Adrenal gland (tissue), 12 donors: ENCODE measurements around the gene NUP93. TPM values are rescaled to one million over a fixed set of nuclear protein-coding genes. Genes with fewer than 3 reads are reported as not detected.

Source experiments
- DNase-seq, 7 donors: peaks; one replicate each; pipeline ENCODE4 v3.0.0-alpha.2; 2019 to 2020
- H3K27ac ChIP-seq, 5 donors: fragments of 200-600 bp; sonication (generic) in 4 of 5; 1 replicate in 3 of 5; 2 replicates in 2 of 5; pipeline versions ENCODE4 v1.5.1 to v1.8.0; 2016 to 2020; ENCODE audit warnings: mild to moderate bottlenecking in 1 of 5
- H3K27me3 ChIP-seq: fragments of 200-600 bp; 2 replicates; pipeline ENCODE4 v1.8.0; 2021
- H3K36me3 ChIP-seq, 2 donors: fragments of 200-600 bp; replicated peaks in 1 of 2; 1 replicate in 1 of 2; 2 replicates in 1 of 2; pipeline versions ENCODE4 v1.5.1 to v1.8.0; 2018 to 2022
- H3K4me1 ChIP-seq, 2 donors: fragments of 200-600 bp; replicated peaks in 1 of 2; 1 replicate in 1 of 2; 2 replicates in 1 of 2; pipeline versions ENCODE4 v1.5.1 to v1.8.0; 2018 to 2021
- H3K4me3 ChIP-seq, 4 donors: fragments of 200-600 bp; sonication (generic) in 3 of 4; one replicate each; pipeline ENCODE4 v1.5.1; 2016 to 2018
- H3K9me3 ChIP-seq, 3 donors: fragments of 200-600 bp; sonication (generic) in 1 of 3; replicated peaks in 1 of 3; 1 replicate in 2 of 3; 2 replicates in 1 of 3; pipeline versions ENCODE4 v1.5.1 to v1.8.0; 2016 to 2021
- POLR2A ChIP-seq, 2 donors: fragments of 450-650 bp; IDR thresholded peaks; one replicate each; pipeline ENCODE4 v1.6.1; 2017; ENCODE audit warnings: antibody characterized with exemption in 2 of 2, mild to moderate bottlenecking in 2 of 2, moderate library complexity in 1 of 2
- WGBS, 4 donors: extraction: QIAGEN DNeasy Blood & Tissue Kit in 2 of 4; methylation state at CpG; one replicate each; pipeline versions ENCODE4 v1.1.5 to v1.1.7; 2013 to 2017; 5-methylcytosine and 5-hydroxymethylcytosine counted together
- intact Hi-C, 2 donors: fragments of 100-400 bp; cut with DNase I; formaldehyde crosslinking; loops; one replicate each; pipeline versions ENCODE4 v1.14.1 to v1.15.0; 2022 to 2023
- polyA plus RNA-seq, 3 donors: library from polyadenylated mRNA; stranded (reverse); fragments of 200-250 nt in 2 of 3; fragments of 350-450 nt in 1 of 3; fragmentation: Illumina TruSeq in 1 of 3; extraction: RNeasy Lipid Tissue Mini Kit (QIAGEN cat#74804) in 1 of 3; gene quantifications; one replicate each; pipeline ENCODE4 v1.2.3, GENCODE V29; 2013 to 2014
- total RNA-seq, 9 donors: library from RNA; depleted of rRNA in 4 of 9; stranded (reverse); fragments of >200 nt in 4 of 9; fragments of 120-200 nt in 1 of 9; fragmentation: NEBNext Ultra II Directional in 1 of 9; extraction: Animal tissue kit (Norgen Biotek cat#: 25700) in 1 of 9; gene quantifications; one replicate each; pipeline versions ENCODE4 v1.1.0 to v1.2.4, GENCODE V29; 2013 to 2023
- TF ChIP-seq, protein P1 (sequence below), 6 experiments: fragments of 450-650 bp in 4 of 6; fragments of 200-600 bp in 2 of 6; sonication (generic) in 1 of 6; IDR thresholded peaks; 1 replicate in 5 of 6; 2 replicates in 1 of 6; pipeline versions ENCODE4 v1.5.1 to v1.8.0; 2016 to 2021; ENCODE audit warnings: antibody characterized with exemption in 6 of 6, mild to moderate bottlenecking in 2 of 6, moderate library complexity in 1 of 6
- donor health status: healthy with polysubstance abuse.
- donor health status: Bipolar disorder and iron deficiency.
- donor health status: DM: yes; HTN: yes; CAD: no.
- donor health status: DM: no; HTN: no; CAD: no.
- donor health status: DM: no; HTN: no; CAD: no.
- donor health status: DM: yes; HTN: yes; CAD: no.

NUP93 gene
- total and polyA plus RNA-seq, 12 donors, result 29.3 to 71.1 (median 45.8) TPM

DNA sequence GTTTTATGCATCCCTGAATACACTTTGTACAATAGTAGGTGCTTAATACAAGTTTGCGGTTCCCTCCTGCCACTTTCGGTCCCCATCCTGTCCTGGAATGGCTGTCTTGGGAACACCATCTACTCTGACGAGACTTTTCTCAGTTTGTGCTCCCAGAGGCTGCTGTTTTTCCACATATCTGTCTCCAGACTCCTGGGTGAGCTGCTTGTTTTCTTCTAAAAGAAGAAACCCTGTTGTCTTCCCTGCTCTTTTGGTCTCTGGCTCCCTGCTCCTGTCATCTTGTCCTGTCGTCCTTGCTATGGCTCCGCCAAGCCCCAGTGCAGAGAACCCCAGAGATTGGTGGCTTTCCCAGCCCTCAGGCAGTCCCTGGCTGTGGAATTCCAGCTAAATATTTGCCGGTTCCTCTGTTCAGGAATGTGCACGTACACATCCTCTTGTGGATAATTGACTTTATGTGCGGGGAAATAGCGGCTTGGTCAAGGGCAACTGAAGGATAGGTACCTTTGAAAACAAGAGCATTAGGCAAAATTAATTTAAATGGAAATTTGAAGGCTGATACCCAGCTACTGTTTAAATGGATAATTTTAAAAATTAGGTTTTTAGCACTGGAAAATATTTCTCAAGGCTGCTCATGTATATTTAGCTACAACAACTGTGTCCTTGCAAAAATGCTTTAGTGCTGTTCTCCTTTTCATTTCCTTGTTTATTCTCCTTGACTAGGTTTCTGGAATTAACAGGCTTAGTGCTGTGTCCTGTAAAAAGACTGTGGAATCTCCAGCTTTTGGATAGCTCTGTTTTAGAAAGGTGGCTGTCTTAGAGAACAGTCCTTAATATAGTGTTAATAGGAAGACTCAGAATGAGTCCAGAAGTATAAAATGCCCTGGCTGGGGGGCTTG is 84.9 kb downstream of the NUP93 start:
- Histone ChIP-seq H3K9me3 (no peaks in the 10 kb centered on the region), H3K27ac (no peak overlapping the region), H3K36me3 (peaks cover 0 to 3% of the 10 kb centered on the region in 2 donors), H3K27me3 (no peaks in the 10 kb centered on the region), H3K4me1 (peaks cover 0 to 7% of the 10 kb centered on the region in 2 donors), H3K4me3 (no peak overlapping the region)
- intact Hi-C loops, result no loop called here
- TF ChIP-seq, protein P1, sequence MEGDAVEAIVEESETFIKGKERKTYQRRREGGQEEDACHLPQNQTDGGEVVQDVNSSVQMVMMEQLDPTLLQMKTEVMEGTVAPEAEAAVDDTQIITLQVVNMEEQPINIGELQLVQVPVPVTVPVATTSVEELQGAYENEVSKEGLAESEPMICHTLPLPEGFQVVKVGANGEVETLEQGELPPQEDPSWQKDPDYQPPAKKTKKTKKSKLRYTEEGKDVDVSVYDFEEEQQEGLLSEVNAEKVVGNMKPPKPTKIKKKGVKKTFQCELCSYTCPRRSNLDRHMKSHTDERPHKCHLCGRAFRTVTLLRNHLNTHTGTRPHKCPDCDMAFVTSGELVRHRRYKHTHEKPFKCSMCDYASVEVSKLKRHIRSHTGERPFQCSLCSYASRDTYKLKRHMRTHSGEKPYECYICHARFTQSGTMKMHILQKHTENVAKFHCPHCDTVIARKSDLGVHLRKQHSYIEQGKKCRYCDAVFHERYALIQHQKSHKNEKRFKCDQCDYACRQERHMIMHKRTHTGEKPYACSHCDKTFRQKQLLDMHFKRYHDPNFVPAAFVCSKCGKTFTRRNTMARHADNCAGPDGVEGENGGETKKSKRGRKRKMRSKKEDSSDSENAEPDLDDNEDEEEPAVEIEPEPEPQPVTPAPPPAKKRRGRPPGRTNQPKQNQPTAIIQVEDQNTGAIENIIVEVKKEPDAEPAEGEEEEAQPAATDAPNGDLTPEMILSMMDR (IDR thresholded peaks at IDR 0.05), result no peak
- TF ChIP-seq POLR2A (IDR thresholded peaks at IDR 0.05), result no peak
- no peak for DNase-seq
- 57 to 67% (median 66%) methylated on average over 9 of the region's 9 CpGs for WGBS, 4 donors

DNA sequence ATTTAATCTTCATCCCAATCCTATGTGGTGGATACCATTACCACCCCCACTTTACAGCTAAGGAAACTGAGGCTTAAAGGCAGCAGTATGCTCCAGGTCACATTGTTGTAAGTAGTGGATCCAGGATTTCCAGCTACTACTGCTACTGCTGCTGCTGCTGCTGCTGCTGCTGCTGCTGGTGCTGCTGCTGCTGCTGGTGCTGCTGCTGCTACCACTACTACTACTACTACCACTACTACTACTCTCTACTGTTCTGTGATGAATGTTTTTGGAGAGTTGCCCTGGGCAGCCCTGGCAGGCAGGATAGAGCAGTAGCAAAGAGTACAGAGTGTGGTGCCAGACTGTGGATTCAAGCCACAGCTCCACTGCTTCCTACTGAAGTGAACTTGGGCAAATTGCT is 85.8 kb downstream of the NUP93 start:
- Histone ChIP-seq H3K9me3 (no peaks in the 10 kb centered on the region), H3K4me1 (peaks cover 0 to 7% of the 10 kb centered on the region in 2 donors), H3K27me3 (no peaks in the 10 kb centered on the region), H3K27ac (no peak overlapping the region), H3K4me3 (no peak overlapping the region), H3K36me3 (peaks cover 0 to 6% of the 10 kb centered on the region in 2 donors)
- TF ChIP-seq, protein P1 (IDR thresholded peaks at IDR 0.05), result no peak
- no peak for TF ChIP-seq POLR2A (IDR thresholded peaks at IDR 0.05)
- intact Hi-C loops, result no loop called here
- peak in 5 of 7 donors; percentile 27 to 42 (median 35) for DNase-seq

DNA sequence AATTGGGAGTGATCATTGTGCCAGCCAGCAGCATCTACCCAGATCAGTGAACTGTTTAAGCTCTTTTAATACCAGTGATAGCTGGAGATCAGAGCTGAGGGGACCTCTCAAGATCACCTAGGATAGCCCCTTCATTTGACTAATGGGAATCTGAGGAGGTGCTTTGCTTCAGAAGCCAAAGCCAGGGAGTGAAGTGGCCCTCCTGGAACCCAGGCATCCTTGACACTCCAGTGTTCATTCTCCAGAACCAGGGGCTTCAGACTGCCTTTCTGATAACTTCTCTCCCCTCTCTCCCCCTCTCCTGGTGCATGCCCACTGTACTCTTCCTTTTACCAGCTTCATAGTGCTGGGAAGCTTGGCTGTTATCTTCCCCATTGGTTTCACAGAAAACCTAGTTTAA is 87.1 kb downstream of the NUP93 start:
- H3K36me3 ChIP-seq, result peaks cover 0 to 14% of the 10 kb centered on the region in 2 donors
- peaks cover 0 to 7% of the 10 kb centered on the region in 2 donors for H3K4me1 ChIP-seq
- H3K27me3 ChIP-seq, result no peaks in the 10 kb centered on the region
- DNase-seq, result no peak
- no peak overlapping the region for H3K27ac ChIP-seq
- no peak overlapping the region for H3K4me3 ChIP-seq
- no peaks in the 10 kb centered on the region for H3K9me3 ChIP-seq
- intact Hi-C loops, result no loop called here
- TF ChIP-seq POLR2A (IDR thresholded peaks at IDR 0.05), result no peak
- TF ChIP-seq, protein P1 (IDR thresholded peaks at IDR 0.05), result no peak

DNA sequence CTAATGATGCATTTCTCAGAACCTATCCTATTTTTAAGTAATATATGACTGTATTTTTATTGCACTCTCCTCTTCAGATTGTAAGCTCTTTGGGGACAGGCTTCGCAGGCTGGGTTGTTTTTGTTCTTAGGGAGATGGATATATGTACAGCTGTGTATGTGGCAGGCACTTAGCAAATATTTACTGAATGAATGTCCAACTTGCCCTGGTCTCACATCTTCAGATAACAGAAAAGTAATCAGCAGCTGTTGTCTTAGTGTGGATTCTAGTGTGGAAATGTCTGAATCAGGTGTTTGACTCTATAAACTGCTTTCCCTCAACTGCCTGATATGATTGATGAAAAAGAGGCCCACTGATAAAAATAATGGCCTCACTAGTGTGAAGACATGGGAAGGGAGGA is 88.0 kb downstream of the NUP93 start:
- DNase-seq, result no peak
- WGBS, 4 donors, result 97 to 100% (median 100%) methylated on average over 1 of the region's 1 CpG
- no peaks in the 10 kb centered on the region for H3K27me3 ChIP-seq
- no peak overlapping the region for H3K27ac ChIP-seq
- no peak overlapping the region for H3K4me3 ChIP-seq
- peaks cover 0 to 7% of the 10 kb centered on the region in 2 donors for H3K4me1 ChIP-seq
- H3K9me3 ChIP-seq, result no peaks in the 10 kb centered on the region
- H3K36me3 ChIP-seq, result peaks cover 0 to 14% of the 10 kb centered on the region in 2 donors
- intact Hi-C loops, result no loop called here
- TF ChIP-seq, protein P1 (IDR thresholded peaks at IDR 0.05), result no peak
- TF ChIP-seq POLR2A (IDR thresholded peaks at IDR 0.05), result no peak
